GM21737 (cell line): Measurements from ENCODE around the gene DIP2C.
"Not testable (repeated sequence)": the region's sequence is repeated elsewhere in the genome, so short reads cannot be mapped to it uniquely, and the experiment has no call there.

Source experiments
- ATAC-seq: cut with Tn5 transposase; IDR thresholded peaks from one replicate; pipeline ENCODE4 v1.9.1; 2021; ENCODE audit warnings: mild to moderate bottlenecking, moderate library complexity; ENCODE audit not compliant: unreplicated experiment

The DIP2C gene

DNA sequence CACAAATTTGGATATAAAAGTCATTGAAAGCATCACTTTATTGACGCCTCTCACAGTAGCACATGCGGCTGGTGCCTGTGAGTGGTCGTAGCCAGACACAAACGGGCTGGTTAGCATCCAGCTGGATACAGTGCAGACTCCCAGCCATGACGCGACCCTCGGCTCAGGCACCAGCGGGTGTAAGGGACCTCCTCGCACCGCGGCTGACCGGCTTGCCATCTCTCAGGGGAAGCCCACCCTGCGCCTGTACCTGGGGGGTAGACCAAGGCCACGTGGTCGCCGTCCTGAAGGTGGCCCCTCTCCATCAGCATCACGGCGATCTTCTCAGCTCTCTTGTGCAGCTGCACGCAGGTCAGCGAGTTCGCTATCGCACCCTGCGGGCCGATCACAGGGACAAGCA is 340.4 kb downstream of the DIP2C start:
- no peak for ATAC-seq

DNA sequence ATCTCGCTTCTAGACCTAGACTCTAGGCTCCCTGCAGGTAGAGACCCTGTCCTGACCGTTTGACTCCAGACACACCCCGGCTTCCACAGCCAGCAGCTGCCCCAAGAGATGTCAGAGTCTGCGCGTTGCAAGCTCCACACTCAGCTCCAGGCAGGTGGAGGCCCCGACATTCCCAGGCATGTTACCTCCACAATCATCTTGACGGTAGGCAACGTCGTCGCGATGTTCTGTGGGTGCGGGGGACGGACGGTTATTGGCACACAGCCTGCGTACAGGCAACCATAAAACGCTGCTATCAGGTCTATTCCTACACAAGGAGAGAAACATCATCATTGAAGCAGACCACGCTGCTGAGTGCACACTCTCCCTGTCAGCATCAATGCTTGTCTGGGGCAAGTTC is 341.0 kb downstream of the DIP2C start:
- no peak for ATAC-seq

GRCh38 chr10:347774-348173 is 341.7 kb downstream of the DIP2C start:
- ATAC-seq: not testable (repeated sequence)

GRCh38 chr10:347190-347589 is 342.3 kb downstream of the DIP2C start:
- not testable (repeated sequence) for ATAC-seq

- ATAC-seq: no peak
These were observed 344.8 kb downstream of the DIP2C start for GRCh38 chr10:344582-345200.

DNA sequence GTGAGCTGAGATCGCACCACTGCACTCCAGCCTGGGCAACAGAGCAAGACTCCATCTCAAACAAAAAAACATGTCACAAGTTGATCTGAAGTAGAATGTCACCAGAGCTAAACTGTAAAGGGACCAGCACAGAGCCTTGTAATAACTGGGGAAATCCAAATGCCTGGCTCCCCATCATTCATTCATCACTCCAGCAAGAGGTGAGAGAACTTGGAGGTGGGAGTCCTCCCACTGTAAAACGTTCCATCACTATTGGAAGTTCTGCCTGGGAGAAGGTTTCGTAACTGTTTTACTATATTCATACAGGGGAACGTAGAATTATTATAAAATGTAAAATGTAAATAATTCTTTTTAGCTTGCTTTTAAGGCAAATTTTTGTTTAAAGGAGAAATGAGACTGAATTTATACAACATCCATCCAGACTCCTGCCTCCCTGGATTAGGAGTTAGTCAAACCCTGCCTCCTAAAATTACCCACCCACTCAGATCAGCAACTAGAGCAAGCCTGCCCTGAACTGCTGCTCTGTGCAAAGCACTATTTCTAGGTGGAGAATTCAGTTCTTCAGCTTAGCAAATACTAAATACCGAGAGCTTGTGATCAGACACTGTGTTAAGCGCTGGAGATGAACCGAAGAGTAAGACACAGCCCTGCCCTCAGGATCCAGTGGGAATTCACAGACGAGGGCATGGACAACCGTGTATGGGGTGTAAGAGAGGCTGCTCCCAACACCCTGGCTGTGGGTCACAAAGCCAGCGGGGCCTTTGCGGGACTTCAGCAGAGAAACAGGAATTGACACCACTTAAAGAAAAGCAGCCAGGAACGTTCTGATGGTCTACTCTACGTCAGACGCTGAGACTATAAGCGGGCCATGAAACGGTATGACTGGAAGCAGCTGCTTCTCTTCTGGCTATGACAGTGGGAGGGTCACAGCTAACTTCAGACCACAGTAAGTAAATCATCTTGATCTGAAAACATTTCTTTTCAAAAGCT is 345.9 kb downstream of the DIP2C start:
- no peak for ATAC-seq

DNA sequence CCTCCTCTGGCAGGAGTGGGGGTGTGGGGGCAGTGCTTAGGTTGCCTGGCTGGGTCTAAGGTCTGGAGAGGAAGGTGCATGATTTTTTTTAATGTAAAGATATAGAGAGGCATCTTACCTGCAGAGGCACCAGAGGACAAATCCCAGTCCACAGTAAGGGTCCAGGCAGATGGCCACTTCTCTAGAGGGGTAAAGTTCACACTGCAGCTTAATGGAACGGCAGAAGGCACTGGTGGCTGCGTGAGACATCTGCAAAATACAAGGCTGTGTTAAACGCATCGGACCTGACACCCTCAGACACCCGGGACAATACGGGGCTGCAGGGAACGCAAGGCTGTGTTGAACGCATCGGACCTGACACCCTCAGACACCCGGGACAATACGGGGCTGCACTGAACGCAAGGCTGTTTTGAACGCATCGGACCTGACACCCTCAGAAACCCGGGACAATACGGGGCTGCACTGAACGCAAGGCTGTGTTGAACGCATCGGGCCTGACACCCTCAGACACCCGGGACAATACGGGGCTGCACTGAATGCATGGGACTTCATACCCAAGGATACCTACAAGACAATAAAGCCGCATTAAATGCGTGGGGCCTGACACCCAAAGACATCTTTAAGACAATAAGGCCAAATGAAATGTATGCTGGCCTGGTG is 348.3 kb downstream of the DIP2C start:
- ATAC-seq: no peak

GRCh38 chr10:340646-341045 is 348.8 kb downstream of the DIP2C start:
- ATAC-seq: no peak

DNA sequence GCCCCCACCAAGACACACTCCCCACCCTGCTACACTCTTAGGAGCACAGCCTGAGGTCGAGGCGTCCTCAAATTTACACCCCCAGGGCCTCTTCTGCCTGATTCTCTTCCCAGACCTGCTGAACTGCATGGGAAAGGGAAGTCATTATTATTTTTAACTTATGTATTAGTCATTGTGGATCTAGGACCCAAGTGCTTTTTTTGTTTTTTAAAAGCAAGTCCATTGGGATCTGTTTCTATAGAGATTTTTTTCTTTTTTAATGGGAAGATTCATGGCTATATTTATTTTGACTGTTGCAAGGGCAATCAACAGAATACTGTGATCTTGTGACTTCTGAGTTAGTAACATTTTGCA is 350.5 kb downstream of the DIP2C start:
- no peak for ATAC-seq

- ATAC-seq: no peak
These were observed 351.1 kb downstream of the DIP2C start for GRCh38 chr10:338171-339037.

DNA sequence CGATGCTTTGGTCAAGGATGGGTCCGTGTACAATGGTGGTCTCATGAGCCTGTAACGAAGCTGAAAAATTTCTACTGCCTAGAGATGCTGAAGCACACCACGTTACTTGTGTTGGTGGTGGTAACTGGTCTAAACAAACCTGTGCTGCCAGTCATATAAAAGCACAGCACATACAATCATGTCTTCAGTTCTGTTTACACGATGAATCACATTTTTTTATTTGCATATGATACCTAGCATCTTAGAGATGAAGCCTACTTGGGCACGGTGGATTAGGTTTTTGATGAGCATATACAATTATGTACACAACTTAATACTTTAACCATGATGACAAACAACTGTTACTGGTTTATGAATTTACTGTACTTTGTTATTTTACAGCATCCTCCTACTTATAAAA is 353.2 kb downstream of the DIP2C start:
- ATAC-seq: no peak

- ATAC-seq: no peak
These were observed 354.2 kb downstream of the DIP2C start for GRCh38 chr10:335151-335800.

GRCh38 chr10:331186-331585 is 358.3 kb downstream of the DIP2C start:
- no peak for ATAC-seq

DNA sequence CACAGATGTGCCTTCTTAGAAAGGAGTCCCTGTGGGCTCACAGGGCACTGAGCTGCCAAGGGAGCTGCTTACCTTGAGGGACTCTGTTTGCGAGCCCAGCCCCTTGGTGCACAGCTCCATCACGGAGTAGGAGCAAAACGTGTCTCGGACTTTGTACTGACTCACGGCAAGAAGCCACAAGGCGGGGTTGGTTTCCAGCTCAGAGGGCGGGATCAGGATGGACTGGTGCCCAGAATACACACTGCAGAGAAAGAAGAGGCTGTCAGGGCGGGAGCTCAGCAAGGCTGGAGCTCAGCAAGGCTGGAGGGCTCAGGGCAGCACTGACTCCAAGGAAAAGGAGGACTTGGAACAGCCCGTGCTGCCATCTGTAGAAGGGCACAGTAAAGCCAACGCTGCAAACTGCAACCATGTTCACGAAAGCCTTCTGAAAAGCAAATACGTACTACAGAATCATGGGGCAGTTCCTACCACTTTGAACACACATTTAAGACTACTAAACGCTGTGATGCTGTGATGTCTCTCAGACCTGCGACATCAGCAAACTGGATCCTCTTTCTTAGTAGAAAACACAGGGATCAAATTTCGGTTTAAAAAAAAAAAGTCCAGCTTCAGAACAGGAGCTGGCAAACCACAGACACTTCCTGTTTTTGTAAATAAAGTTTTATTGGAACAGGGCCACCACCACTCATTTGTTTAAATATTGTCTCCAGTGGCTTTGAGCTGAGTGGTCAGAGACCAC is 359.9 kb downstream of the DIP2C start:
- ATAC-seq: no peak

- ATAC-seq: no peak
These were observed 361.3 kb downstream of the DIP2C start for GRCh38 chr10:327889-328852.

GRCh38 chr10:326894-327635 is 362.4 kb downstream of the DIP2C start:
- no peak for ATAC-seq

- ATAC-seq: no peak
These were observed 363.1 kb downstream of the DIP2C start for GRCh38 chr10:326350-326749.

- ATAC-seq: no peak
These were observed 364.2 kb downstream of the DIP2C start for GRCh38 chr10:325282-325681.
